HepG2 (cell line): Measurements from ENCODE around the gene UBE2I. TPM values are rescaled to one million over a fixed set of nuclear protein-coding genes. Genes with fewer than 3 reads are reported as not detected.

ENCODE experiments used
- CBX2 ChIP-seq, 2 experiments: fragments of 200-600 bp in 1 of 2; sonication (generic); formaldehyde crosslinking in 1 of 2; IDR thresholded peaks; 2 replicates each; pipeline versions ENCODE4 v1.7.0 to v1.8.1; 2018 to 2022; ENCODE audit warnings: low read depth in 2 of 2, low read length in 1 of 2, mild to moderate bottlenecking in 1 of 2, missing genetic modification reagents in 1 of 2
- CC2D1A ChIP-seq: sonication (generic); formaldehyde crosslinking; IDR thresholded peaks from 2 replicates; pipeline ENCODE4 v1.8.1; 2023; ENCODE audit warnings: mild to moderate bottlenecking, missing genetic modification reagents
- DR1 ChIP-seq: sonication (generic); formaldehyde crosslinking; IDR thresholded peaks from 2 replicates; pipeline ENCODE4 v1.8.0; 2021; ENCODE audit warnings: mild to moderate bottlenecking, missing genetic modification reagents, inconsistent platforms
- FOXA3 ChIP-seq: IDR thresholded peaks from 2 replicates; pipeline ENCODE4 v1.6.1; 2016; ENCODE audit warnings: missing genetic modification reagents, missing compliant biosample characterization
- GABPA ChIP-seq, 2 experiments: IDR thresholded peaks; 2 replicates each; pipeline ENCODE4 v1.6.1; 2011 to 2016; ENCODE audit warnings: low read depth in 2 of 2, low read length in 1 of 2, missing biosample characterization in 1 of 2, missing genetic modification characterization in 1 of 2
- KDM5B ChIP-seq: sonication (generic); formaldehyde crosslinking; IDR thresholded peaks from 2 replicates; pipeline ENCODE4 v1.4.0; 2020; ENCODE audit warnings: missing genetic modification reagents, mild to moderate bottlenecking, borderline replicate concordance
- MED13 ChIP-seq: sonication (generic); formaldehyde crosslinking; IDR thresholded peaks from 2 replicates; pipeline ENCODE4 v1.5.0; 2020; ENCODE audit warnings: missing genetic modification reagents
- PRPF4 ChIP-seq: fragments of 200-400 bp; formaldehyde crosslinking; IDR thresholded peaks from 2 replicates; pipeline ENCODE4 v1.6.1; 2016; ENCODE audit warnings: low read length, low read depth; ENCODE audit not compliant: poor library complexity, severe bottlenecking
- RARA ChIP-seq: IDR thresholded peaks from 2 replicates; pipeline ENCODE4 v1.6.1; 2016; ENCODE audit warnings: missing genetic modification reagents, missing compliant biosample characterization
- SRSF4 ChIP-seq: fragments of 200-400 bp; formaldehyde crosslinking; IDR thresholded peaks from one replicate; pipeline ENCODE4 v1.6.1; 2018; ENCODE audit warnings: mild to moderate bottlenecking, low read depth, low read length, moderate library complexity; ENCODE audit not compliant: poor library complexity, severe bottlenecking
- TAF1 ChIP-seq: sonication (generic); formaldehyde crosslinking; IDR thresholded peaks from 2 replicates; pipeline ENCODE4 v1.4.0; 2020; ENCODE audit warnings: missing genetic modification reagents
- ZBTB2 ChIP-seq: sonication (generic); formaldehyde crosslinking; IDR thresholded peaks from 2 replicates; pipeline ENCODE4 v1.8.0; 2022; ENCODE audit warnings: low read depth, missing genetic modification reagents
- ZNF124 ChIP-seq: sonication (generic); formaldehyde crosslinking; IDR thresholded peaks from 2 replicates; pipeline ENCODE4 v1.4.0; 2020; ENCODE audit warnings: missing genetic modification reagents
- ZNF569 ChIP-seq: sonication (generic); formaldehyde crosslinking; IDR thresholded peaks from 2 replicates; pipeline ENCODE4 v1.5.0; 2020; ENCODE audit warnings: mild to moderate bottlenecking, missing genetic modification reagents, moderate library complexity, borderline replicate concordance
- ZNF577 ChIP-seq: sonication (generic); formaldehyde crosslinking; IDR thresholded peaks from 2 replicates; pipeline ENCODE4 v1.4.0; 2020; ENCODE audit warnings: mild to moderate bottlenecking, low read depth, missing genetic modification reagents, borderline replicate concordance
- ZNF720 ChIP-seq: sonication (generic); formaldehyde crosslinking; IDR thresholded peaks from 2 replicates; pipeline ENCODE4 v1.4.0; 2020; ENCODE audit warnings: missing genetic modification reagents
- ZNF839 ChIP-seq: sonication (generic); formaldehyde crosslinking; IDR thresholded peaks from 2 replicates; pipeline ENCODE4 v1.4.0; 2020; ENCODE audit warnings: missing genetic modification reagents, mild to moderate bottlenecking, borderline replicate concordance
- ZNF883 ChIP-seq: sonication (generic); formaldehyde crosslinking; IDR thresholded peaks from 2 replicates; pipeline ENCODE4 v1.5.1; 2020; ENCODE audit warnings: mild to moderate bottlenecking, missing genetic modification reagents; ENCODE audit errors: not compliant biosample characterization
- polyA plus RNA-seq, 8 experiments: library from polyadenylated mRNA; depleted of rRNA in 3 of 8; stranded (reverse) in 7 of 8; unstranded in 1 of 8; fragments of >200 nt; fragmentation: Illumina TruSeq in 4 of 8; extraction: Trizol in 4 of 8; gene quantifications; 2 replicates each; pipeline versions ENCODE4 v1.2.1 to v1.2.3, GENCODE V29; 2011 to 2016; ENCODE audit warnings: low read depth in 4 of 8, missing spikeins in 1 of 8, mixed read lengths in 1 of 8; ENCODE audit not compliant: insufficient read depth in 1 of 8
- total RNA-seq, 5 experiments: library from RNA; depleted of rRNA; stranded (reverse); fragments of >200 nt; fragmentation: Illumina TruSeq; extraction: Trizol; gene quantifications; 2 replicates each; pipeline ENCODE4 v1.2.3, GENCODE V29; 2016; ENCODE audit warnings: low read depth in 1 of 5
- TF ChIP-seq, protein P1 (sequence below), 2 experiments: fragments of 450-650 bp in 1 of 2; sonication (generic) in 1 of 2; formaldehyde crosslinking in 1 of 2; IDR thresholded peaks; 2 replicates each; pipeline versions ENCODE4 v1.6.1 to v1.8.0; 2016 to 2022; ENCODE audit warnings: antibody characterized with exemption in 1 of 2, mild to moderate bottlenecking in 1 of 2, missing genetic modification reagents in 1 of 2

UBE2I gene
- total and polyA plus RNA-seq, 2 of the 13 experiments (the other 11 are each of a cell fraction or from before 2014, with no cell fraction given), result 75.8 to 98.9 TPM

GRCh38 chr16:1290860-1291575 is 18.4 kb upstream of the UBE2I start (continued):
- no peak for TF ChIP-seq CC2D1A (CRISPR knock-in tag)
- TF ChIP-seq ZNF124, result no peak
- TF ChIP-seq ZNF720 (CRISPR knock-in tag), result no peak
- no peak for TF ChIP-seq SRSF4
- TF ChIP-seq FOXA3 (CRISPR knock-in tag), result peak; percentile 40; the same call in 1 of the 2 replicates
- no peak for TF ChIP-seq PRPF4
- no peak for TF ChIP-seq ZNF883 (CRISPR knock-in tag)
- TF ChIP-seq ZNF839 (CRISPR knock-in tag), result no peak
- no peak for TF ChIP-seq ZBTB2 (CRISPR knock-in tag)
- TF ChIP-seq GABPA (IDR thresholded peaks at IDR 0.05; ENCODE audit: low read depth, low read length), result no peak
- no peak for TF ChIP-seq GABPA (CRISPR knock-in tag; IDR thresholded peaks at IDR 0.05; ENCODE audit: low read depth)
- TF ChIP-seq, protein P1, sequence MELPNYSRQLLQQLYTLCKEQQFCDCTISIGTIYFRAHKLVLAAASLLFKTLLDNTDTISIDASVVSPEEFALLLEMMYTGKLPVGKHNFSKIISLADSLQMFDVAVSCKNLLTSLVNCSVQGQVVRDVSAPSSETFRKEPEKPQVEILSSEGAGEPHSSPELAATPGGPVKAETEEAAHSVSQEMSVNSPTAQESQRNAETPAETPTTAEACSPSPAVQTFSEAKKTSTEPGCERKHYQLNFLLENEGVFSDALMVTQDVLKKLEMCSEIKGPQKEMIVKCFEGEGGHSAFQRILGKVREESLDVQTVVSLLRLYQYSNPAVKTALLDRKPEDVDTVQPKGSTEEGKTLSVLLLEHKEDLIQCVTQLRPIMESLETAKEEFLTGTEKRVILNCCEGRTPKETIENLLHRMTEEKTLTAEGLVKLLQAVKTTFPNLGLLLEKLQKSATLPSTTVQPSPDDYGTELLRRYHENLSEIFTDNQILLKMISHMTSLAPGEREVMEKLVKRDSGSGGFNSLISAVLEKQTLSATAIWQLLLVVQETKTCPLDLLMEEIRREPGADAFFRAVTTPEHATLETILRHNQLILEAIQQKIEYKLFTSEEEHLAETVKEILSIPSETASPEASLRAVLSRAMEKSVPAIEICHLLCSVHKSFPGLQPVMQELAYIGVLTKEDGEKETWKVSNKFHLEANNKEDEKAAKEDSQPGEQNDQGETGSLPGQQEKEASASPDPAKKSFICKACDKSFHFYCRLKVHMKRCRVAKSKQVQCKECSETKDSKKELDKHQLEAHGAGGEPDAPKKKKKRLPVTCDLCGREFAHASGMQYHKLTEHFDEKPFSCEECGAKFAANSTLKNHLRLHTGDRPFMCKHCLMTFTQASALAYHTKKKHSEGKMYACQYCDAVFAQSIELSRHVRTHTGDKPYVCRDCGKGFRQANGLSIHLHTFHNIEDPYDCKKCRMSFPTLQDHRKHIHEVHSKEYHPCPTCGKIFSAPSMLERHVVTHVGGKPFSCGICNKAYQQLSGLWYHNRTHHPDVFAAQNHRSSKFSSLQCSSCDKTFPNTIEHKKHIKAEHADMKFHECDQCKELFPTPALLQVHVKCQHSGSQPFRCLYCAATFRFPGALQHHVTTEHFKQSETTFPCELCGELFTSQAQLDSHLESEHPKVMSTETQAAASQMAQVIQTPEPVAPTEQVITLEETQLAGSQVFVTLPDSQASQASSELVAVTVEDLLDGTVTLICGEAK (IDR thresholded peaks at IDR 0.05), result no peak
- TF ChIP-seq, protein P1 (CRISPR knock-in tag; IDR thresholded peaks at IDR 0.05), result no peak
- no peak for TF ChIP-seq KDM5B (CRISPR knock-in tag)
- TF ChIP-seq DR1 (CRISPR knock-in tag), result no peak
- no peak for TF ChIP-seq RARA (CRISPR knock-in tag)
- no peak for TF ChIP-seq ZNF569 (CRISPR knock-in tag)
- TF ChIP-seq TAF1 (CRISPR knock-in tag), result 0 out of 2 replicates have a peak, but pooled peaks have one; percentile 1
- no peak for TF ChIP-seq MED13
- no peak for TF ChIP-seq CBX2 (IDR thresholded peaks at IDR 0.05; ENCODE audit: low read depth, low read length)
- no peak for TF ChIP-seq CBX2 (CRISPR knock-in tag; IDR thresholded peaks at IDR 0.05; ENCODE audit: low read depth)
- no peak for TF ChIP-seq ZNF577
